GM12878 (cell line): ENCODE measurements around the gene SMIM44. TPM values are rescaled to one million over a fixed set of nuclear protein-coding genes. Genes with fewer than 3 reads are reported as not detected.

Experiments
- ATAC-seq: fragments of 200-7000 bp; cut with Tn5 transposase; 3 replicates; pipeline ENCODE4 v1.9.1; 2020; ENCODE audit warnings: mild to moderate bottlenecking, moderate library complexity
- BruUV-seq: library from RNA; stranded (reverse); fragments of 400-500 nt; replicated peaks from 2 replicates; lab custom pipeline; 2021; lab: Mats Ljungman, UMichigan
- CTCF ChIA-PET: fragments of 300-600 bp; sonication (Branson Sonifier 250); formaldehyde crosslinking; extraction: SDS; loops from one replicate; lab custom pipeline; 2021; ENCODE audit warnings: inconsistent platforms; lab: Yijun Ruan, JAX
- POLR2A ChIA-PET: fragments of 350-600 bp; formaldehyde crosslinking; extraction: SDS; loops from one replicate; lab custom pipeline; 2021; ENCODE audit warnings: inconsistent platforms; lab: Charles Lee
- RAD21 ChIA-PET: fragments of 300-600 bp; sonication (Branson Sonifier 250); formaldehyde crosslinking; loops from one replicate; lab custom pipeline; 2023; ENCODE audit warnings: antibody characterized with exemption; ENCODE audit not compliant: unreplicated experiment; lab: Charles Lee
- SMC1A ChIA-PET: fragments of 300-600 bp; sonication (Branson Sonifier 250); formaldehyde crosslinking; loops from one replicate; lab custom pipeline; 2023; ENCODE audit not compliant: unreplicated experiment, uncharacterized antibody; lab: Charles Lee
- DNase-seq: peaks from one replicate; pipeline ENCODE4 v3.0.0-alpha.2; 2011; ENCODE audit warnings: low read depth, low spot score
- FAIRE-seq: peaks from 3 replicates; lab custom pipeline; 2011; peaks lifted over from hg19 to GRCh38; lab: Jason Lieb, UNC
- H2AFZ ChIP-seq: 2 replicates; pipeline ENCODE4 v1.6.0; 2011; ENCODE audit warnings: low read depth, low read length, control low read depth; ENCODE audit not compliant: control insufficient read depth
- H3K27ac ChIP-seq: 2 replicates; pipeline ENCODE4 v1.5.1; 2011; ENCODE audit warnings: control low read depth; ENCODE audit not compliant: control insufficient read depth, insufficient read depth
- H3K27me3 ChIP-seq, 2 experiments: replicated peaks in 1 of 2; 2 replicates each; pipeline versions ENCODE4 v1.6.0 to v1.6.1; 2011; ENCODE audit warnings: low read length in 1 of 2; ENCODE audit not compliant: control insufficient read depth in 2 of 2, insufficient read depth in 2 of 2
- H3K36me3 ChIP-seq, 2 experiments: 2 replicates each; pipeline ENCODE4 v1.5.1; 2011; ENCODE audit warnings: low read length in 1 of 2; ENCODE audit not compliant: control insufficient read depth in 2 of 2, insufficient read depth in 2 of 2
- H3K4me1 ChIP-seq: 2 replicates; pipeline ENCODE4 v1.6.1; 2011; ENCODE audit warnings: mild to moderate bottlenecking, low read length, moderate library complexity, mixed read lengths; ENCODE audit not compliant: control insufficient read depth, insufficient read depth
- H3K4me2 ChIP-seq: 2 replicates; pipeline ENCODE4 v1.6.0; 2011; ENCODE audit warnings: control low read depth; ENCODE audit not compliant: control insufficient read depth, insufficient read depth
- H3K4me3 ChIP-seq: fragments of 200-600 bp; sonication (generic); 2 replicates; pipeline ENCODE4 v1.5.1; 2016
- H3K79me2 ChIP-seq: 2 replicates; pipeline ENCODE4 v1.6.0; 2011; ENCODE audit warnings: low read length; ENCODE audit not compliant: control insufficient read depth, insufficient read depth
- H3K9ac ChIP-seq: 2 replicates; pipeline ENCODE4 v1.8.0; 2011; ENCODE audit warnings: low read length, control low read depth, mixed read lengths; ENCODE audit not compliant: control insufficient read depth, insufficient read depth
- H3K9me3 ChIP-seq: replicated peaks from 3 replicates; pipeline ENCODE4 v1.5.1; 2011; ENCODE audit warnings: mild to moderate bottlenecking, low read length; ENCODE audit not compliant: control insufficient read depth, insufficient read depth
- H4K20me1 ChIP-seq: 2 replicates; pipeline ENCODE4 v1.6.0; 2011; ENCODE audit not compliant: control insufficient read depth, insufficient read depth
- BHLHE40 ChIP-seq, 2 experiments: fragments of 450-650 bp in 1 of 2; IDR thresholded peaks; 2 replicates each; pipeline ENCODE4 v1.6.1; 2011 to 2017; ENCODE audit warnings: low read depth in 2 of 2, borderline replicate concordance in 1 of 2, improper control_type of control experiment in 1 of 2, low read length in 1 of 2, mild to moderate bottlenecking in 1 of 2
- CBFB ChIP-seq: IDR thresholded peaks from 2 replicates; pipeline ENCODE4 v1.6.1; 2016; ENCODE audit warnings: antibody characterized with exemption, low read depth
- CEBPB ChIP-seq, 2 experiments: fragments of 150-350 bp in 1 of 2; IDR thresholded peaks; 2 replicates each; pipeline ENCODE4 v1.6.1; 2012 to 2014; ENCODE audit warnings: low read depth in 2 of 2, low read length in 2 of 2, borderline replicate concordance in 1 of 2, inconsistent platforms in 1 of 2
- DPF2 ChIP-seq: fragments of 450-650 bp; IDR thresholded peaks from 2 replicates; pipeline ENCODE4 v1.6.1; 2017; ENCODE audit warnings: mild to moderate bottlenecking
- MEF2B ChIP-seq: fragments of 450-650 bp; IDR thresholded peaks from 2 replicates; pipeline ENCODE4 v1.6.1; 2018; ENCODE audit warnings: mild to moderate bottlenecking, moderate library complexity; ENCODE audit not compliant: partially characterized antibody, poor library complexity, severe bottlenecking
- NBN ChIP-seq: fragments of 450-650 bp; IDR thresholded peaks from 2 replicates; pipeline ENCODE4 v1.6.1; 2016
- POU2F2 ChIP-seq: IDR thresholded peaks from 3 replicates; pipeline ENCODE4 v1.6.1; 2011; ENCODE audit warnings: low read depth, mild to moderate bottlenecking, low read length, borderline replicate concordance
- RAD21 ChIP-seq: IDR thresholded peaks from 2 replicates; pipeline ENCODE4 v1.6.1; 2011; ENCODE audit warnings: mild to moderate bottlenecking, low read depth, low read length, moderate library complexity; ENCODE audit not compliant: insufficient read depth
- STAT1 ChIP-seq: fragments of 450-650 bp; conservative IDR thresholded peaks from 2 replicates; pipeline ENCODE4 v1.6.1; 2014; ENCODE audit warnings: antibody characterized with exemption, mild to moderate bottlenecking
- TCF12 ChIP-seq: IDR thresholded peaks from 2 replicates; pipeline ENCODE4 v1.6.1; 2011; ENCODE audit warnings: low read depth, mild to moderate bottlenecking, low read length
- YBX1 ChIP-seq: fragments of 450-650 bp; IDR thresholded peaks from 2 replicates; pipeline ENCODE4 v1.6.1; 2016; ENCODE audit warnings: antibody characterized with exemption
- YY1 ChIP-seq: IDR thresholded peaks from 2 replicates; pipeline ENCODE4 v1.6.1; 2011; ENCODE audit warnings: low read depth, mild to moderate bottlenecking, low read length
- ZNF217 ChIP-seq: fragments of 450-650 bp; IDR thresholded peaks from 2 replicates; pipeline ENCODE4 v1.6.1; 2017; ENCODE audit warnings: antibody characterized with exemption, mild to moderate bottlenecking
- WGBS: methylation state at CpG from one replicate; pipeline ENCODE4 v1.1.6; 2016; ENCODE audit warnings: low lambda C conversion rate; ENCODE audit not compliant: insufficient replicate concordance, insufficient coverage; ENCODE audit errors: missing lambda C conversion rate; 5-methylcytosine and 5-hydroxymethylcytosine counted together
- in situ Hi-C: fragments of 300-500 bp; cut with MboI; formaldehyde crosslinking; loops from 9 replicates; pipeline ENCODE4 v1.14.3; 2018; ENCODE audit warnings: mixed read lengths
- intact Hi-C: fragments of 100-400 bp; cut with micrococcal nuclease; formaldehyde crosslinking; loops from one replicate; pipeline ENCODE4 v1.14.2; 2022; ENCODE audit not compliant: unreplicated experiment
- polyA plus RNA-seq, 11 experiments: library from polyadenylated mRNA; depleted of rRNA in 4 of 11; unstranded in 6 of 11; stranded (reverse) in 5 of 11; fragments of >200 nt; fragmentation: Nextera tagmentation in 4 of 11; fragmentation: Illumina TruSeq in 1 of 11; extraction: Ambion mirVana in 4 of 11; extraction: Trizol in 1 of 11; gene quantifications; 1 replicate in 1 of 11; 2 replicates in 10 of 11; pipeline versions ENCODE4 v1.2.1 to v1.2.3, GENCODE V29; 2011 to 2016; ENCODE audit warnings: inconsistent platforms in 2 of 11, missing spikeins in 2 of 11, low read depth in 1 of 11
- total RNA-seq, 4 experiments: library from RNA; depleted of rRNA in 3 of 4; stranded (reverse); fragments of >200 nt in 3 of 4; fragmentation: Illumina TruSeq in 1 of 4; extraction: Trizol in 1 of 4; gene quantifications; 2 replicates each; pipeline versions ENCODE4 v1.2.1 to v1.2.3, GENCODE V29; 2013 to 2021
- TF ChIP-seq, protein P1 (sequence below): fragments of 450-650 bp; formaldehyde crosslinking; IDR thresholded peaks from 2 replicates; pipeline ENCODE4 v1.4.0; 2022; ENCODE audit warnings: mild to moderate bottlenecking, moderate library complexity
- TF ChIP-seq, protein P2 (sequence below), 3 experiments: IDR thresholded peaks in 2 of 3; conservative IDR thresholded peaks in 1 of 3; 2 replicates each; pipeline ENCODE4 v1.5.1; 2011; ENCODE audit warnings: low read depth in 3 of 3, low read length in 3 of 3, mild to moderate bottlenecking in 3 of 3, control low read depth in 2 of 3, moderate library complexity in 2 of 3, inconsistent platforms in 1 of 3, mixed read lengths in 1 of 3; ENCODE audit not compliant: control insufficient read depth in 2 of 3, insufficient read depth in 1 of 3; ENCODE audit errors: extremely low read depth in 1 of 3
- TF ChIP-seq, protein P3 (sequence below): fragments of 450-650 bp; IDR thresholded peaks from 2 replicates; pipeline ENCODE4 v1.6.1; 2016; ENCODE audit warnings: mild to moderate bottlenecking

SMIM44 gene
- total and polyA plus RNA-seq, 10 of the 15 experiments (the other 5 are each of a cell fraction or from before 2014, with no cell fraction given) = not detected

DNA sequence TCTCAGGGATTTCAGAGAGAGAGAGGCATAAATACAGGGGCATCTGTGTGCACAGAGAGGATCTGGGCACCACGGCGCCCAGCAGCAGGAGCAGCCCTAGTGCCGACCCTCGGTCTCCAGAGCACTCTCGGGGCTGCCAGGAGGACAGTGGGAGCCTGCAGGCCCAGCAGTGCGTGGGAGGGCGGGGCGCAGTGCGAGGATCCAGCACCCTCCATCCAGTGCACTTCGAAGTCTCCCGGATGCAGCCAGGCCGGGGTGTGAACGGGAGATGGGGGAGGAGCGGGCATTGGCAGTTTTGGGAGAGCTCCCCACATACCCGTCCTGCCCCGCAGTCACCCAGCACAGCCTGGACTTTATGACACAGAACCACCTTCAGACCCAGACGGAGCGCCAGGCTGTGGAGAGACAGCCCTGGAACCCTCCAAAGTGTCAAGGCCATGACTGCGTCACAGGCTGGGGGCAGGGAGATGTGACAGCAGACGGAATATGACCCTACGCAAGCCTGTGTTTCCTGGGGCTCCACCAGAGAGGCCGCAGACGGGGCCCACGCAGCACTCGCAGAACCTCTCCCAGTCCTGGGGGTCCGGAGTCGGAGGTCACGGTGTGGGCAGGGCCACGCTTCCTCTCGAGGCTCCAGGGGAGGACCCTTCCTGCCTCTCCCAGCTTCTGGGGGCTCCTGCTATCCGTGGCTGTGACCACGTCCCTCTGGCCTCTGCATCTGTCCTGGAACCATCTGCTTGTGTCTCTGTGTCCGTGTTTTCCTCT is 41.0 kb upstream of the SMIM44 start (continued):
- TF ChIP-seq, protein P1, sequence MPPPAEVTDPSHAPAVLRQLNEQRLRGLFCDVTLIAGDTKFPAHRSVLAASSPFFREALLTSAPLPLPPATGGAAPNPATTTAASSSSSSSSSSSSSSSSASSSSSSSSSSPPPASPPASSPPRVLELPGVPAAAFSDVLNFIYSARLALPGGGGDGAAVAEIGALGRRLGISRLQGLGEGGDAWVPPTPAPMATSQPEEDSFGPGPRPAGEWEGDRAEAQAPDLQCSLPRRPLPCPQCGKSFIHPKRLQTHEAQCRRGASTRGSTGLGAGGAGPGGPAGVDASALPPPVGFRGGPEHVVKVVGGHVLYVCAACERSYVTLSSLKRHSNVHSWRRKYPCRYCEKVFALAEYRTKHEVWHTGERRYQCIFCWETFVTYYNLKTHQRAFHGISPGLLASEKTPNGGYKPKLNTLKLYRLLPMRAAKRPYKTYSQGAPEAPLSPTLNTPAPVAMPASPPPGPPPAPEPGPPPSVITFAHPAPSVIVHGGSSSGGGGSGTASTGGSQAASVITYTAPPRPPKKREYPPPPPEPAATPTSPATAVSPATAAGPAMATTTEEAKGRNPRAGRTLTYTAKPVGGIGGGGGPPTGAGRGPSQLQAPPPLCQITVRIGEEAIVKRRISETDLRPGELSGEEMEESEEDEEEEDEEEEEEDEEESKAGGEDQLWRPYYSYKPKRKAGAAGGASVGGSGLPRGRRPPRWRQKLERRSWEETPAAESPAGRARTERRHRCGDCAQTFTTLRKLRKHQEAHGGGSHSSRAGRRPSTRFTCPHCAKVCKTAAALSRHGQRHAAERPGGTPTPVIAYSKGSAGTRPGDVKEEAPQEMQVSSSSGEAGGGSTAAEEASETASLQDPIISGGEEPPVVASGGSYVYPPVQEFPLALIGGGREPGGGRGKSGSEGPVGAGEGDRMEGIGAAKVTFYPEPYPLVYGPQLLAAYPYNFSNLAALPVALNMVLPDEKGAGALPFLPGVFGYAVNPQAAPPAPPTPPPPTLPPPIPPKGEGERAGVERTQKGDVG (CRISPR knock-in tag) = no peak
- TF ChIP-seq YBX1 = no peak

DNA sequence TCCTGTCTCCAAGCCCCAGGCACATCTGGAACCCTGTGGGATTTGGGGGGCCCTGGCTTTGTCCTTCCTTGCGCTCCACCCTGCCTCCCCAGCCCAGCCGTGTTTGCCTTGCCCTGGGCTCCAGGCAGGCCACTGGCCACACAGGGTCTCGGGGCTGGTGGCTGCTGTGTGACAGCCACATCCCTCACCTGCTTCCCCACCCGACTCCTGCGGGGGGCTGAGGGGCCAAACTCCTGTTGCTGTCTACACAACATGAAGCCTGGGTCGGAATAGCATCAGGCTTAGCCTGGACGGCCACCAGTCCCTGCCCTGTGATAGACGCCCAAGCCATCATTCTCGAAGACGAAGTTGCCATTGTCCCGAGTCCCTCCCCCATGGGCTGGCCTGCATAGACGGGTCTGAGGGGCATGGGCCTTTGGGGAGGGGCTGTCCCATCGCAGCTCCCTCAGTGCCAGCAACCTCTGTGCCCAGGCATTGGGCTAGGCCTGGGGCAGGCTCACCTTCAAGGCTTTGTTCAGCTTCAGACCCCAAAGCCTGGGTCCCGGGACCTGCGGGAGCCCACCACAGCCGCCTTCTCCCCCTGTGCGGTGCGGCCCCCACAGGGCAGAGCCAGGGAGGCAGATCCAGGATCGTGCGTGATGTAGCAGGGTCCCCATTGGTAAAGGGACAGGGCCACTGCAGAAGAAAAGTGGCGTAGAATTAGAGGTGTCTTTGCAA is 40.3 kb upstream of the SMIM44 start:
- Histone ChIP-seq H3K27me3 (no peaks in the 10 kb centered on the region), H2AFZ (no peak overlapping the region), H3K27ac (no peak overlapping the region), H3K4me3 (no peak overlapping the region), H3K79me2 (peaks cover 3% of the 10 kb centered on the region), H4K20me1 (no peaks in the 10 kb centered on the region), H3K9ac (no peak overlapping the region), H3K9me3 (no peaks in the 10 kb centered on the region), H3K36me3 (peaks cover 5 to 45% of the 10 kb centered on the region in 2 experiments; a peak in 3 of 4 replicates), H3K4me2 (no peak overlapping the region), H3K4me1 (no peaks in the 10 kb centered on the region)
- FAIRE-seq = no peak
- intact Hi-C loops = no loop called here
- ChIA-PET POLR2A (no interaction called here), CTCF (no interaction called here), RAD21 (no interaction called here), SMC1A (no interaction called here)
- no TSS peak for BruUV-seq
- ATAC-seq = no peak
- WGBS = 96% methylated on average over 21 of the region's 21 CpGs
- no peak for DNase-seq
- in situ Hi-C loops = no loop called here
- TF ChIP-seq MEF2B (no peak), TCF12 (no peak), BHLHE40 (IDR thresholded peaks at IDR 0.05; ENCODE audit: borderline replicate concordance in 1 of 2, low read depth in 2 of 2, low read length in 1 of 2) (no peak), CEBPB (IDR thresholded peaks at IDR 0.05; ENCODE audit: borderline replicate concordance in 1 of 2, low read depth in 2 of 2, low read length in 2 of 2) (no peak), CBFB (no peak), DPF2 (no peak), NBN (no peak), POU2F2 (no peak), ZNF217 (no peak), YY1 (no peak), RAD21 (no peak), STAT1 (no peak)
- TF ChIP-seq, protein P2, sequence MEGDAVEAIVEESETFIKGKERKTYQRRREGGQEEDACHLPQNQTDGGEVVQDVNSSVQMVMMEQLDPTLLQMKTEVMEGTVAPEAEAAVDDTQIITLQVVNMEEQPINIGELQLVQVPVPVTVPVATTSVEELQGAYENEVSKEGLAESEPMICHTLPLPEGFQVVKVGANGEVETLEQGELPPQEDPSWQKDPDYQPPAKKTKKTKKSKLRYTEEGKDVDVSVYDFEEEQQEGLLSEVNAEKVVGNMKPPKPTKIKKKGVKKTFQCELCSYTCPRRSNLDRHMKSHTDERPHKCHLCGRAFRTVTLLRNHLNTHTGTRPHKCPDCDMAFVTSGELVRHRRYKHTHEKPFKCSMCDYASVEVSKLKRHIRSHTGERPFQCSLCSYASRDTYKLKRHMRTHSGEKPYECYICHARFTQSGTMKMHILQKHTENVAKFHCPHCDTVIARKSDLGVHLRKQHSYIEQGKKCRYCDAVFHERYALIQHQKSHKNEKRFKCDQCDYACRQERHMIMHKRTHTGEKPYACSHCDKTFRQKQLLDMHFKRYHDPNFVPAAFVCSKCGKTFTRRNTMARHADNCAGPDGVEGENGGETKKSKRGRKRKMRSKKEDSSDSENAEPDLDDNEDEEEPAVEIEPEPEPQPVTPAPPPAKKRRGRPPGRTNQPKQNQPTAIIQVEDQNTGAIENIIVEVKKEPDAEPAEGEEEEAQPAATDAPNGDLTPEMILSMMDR (IDR thresholded peaks at IDR 0.05 in 2 of 3, conservative IDR thresholded peaks at IDR 0.05 in 1 of 3; ENCODE audit: control insufficient read depth in 2 of 3, extremely low read depth in 1 of 3, insufficient read depth in 1 of 3, low read depth in 3 of 3, low read length in 3 of 3) = no peak
- TF ChIP-seq, protein P3, sequence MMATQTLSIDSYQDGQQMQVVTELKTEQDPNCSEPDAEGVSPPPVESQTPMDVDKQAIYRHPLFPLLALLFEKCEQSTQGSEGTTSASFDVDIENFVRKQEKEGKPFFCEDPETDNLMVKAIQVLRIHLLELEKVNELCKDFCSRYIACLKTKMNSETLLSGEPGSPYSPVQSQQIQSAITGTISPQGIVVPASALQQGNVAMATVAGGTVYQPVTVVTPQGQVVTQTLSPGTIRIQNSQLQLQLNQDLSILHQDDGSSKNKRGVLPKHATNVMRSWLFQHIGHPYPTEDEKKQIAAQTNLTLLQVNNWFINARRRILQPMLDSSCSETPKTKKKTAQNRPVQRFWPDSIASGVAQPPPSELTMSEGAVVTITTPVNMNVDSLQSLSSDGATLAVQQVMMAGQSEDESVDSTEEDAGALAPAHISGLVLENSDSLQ = no peak
